ENCODE results near the gene MSL3B.

DNA sequence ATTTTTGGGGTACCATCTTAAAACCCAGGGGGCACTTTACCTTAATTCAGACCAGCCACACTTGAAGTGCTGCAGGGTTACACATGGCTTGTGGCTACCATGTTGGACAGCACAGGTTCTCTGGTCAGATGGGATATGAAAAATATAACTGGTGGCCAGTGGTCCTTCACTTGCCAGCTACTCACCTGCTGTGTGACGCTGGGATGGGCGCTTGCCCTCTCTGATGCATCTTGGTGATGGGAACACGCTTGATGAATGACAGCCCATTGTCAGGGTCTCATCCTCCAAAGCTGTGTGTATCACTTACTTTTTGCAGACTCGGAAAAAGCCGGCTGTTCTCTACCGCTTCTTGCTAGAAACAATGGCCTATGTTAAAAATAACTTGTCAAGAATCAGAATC is 36.3 kb downstream of the MSL3B start:
- TF ChIP-seq, protein P1, sequence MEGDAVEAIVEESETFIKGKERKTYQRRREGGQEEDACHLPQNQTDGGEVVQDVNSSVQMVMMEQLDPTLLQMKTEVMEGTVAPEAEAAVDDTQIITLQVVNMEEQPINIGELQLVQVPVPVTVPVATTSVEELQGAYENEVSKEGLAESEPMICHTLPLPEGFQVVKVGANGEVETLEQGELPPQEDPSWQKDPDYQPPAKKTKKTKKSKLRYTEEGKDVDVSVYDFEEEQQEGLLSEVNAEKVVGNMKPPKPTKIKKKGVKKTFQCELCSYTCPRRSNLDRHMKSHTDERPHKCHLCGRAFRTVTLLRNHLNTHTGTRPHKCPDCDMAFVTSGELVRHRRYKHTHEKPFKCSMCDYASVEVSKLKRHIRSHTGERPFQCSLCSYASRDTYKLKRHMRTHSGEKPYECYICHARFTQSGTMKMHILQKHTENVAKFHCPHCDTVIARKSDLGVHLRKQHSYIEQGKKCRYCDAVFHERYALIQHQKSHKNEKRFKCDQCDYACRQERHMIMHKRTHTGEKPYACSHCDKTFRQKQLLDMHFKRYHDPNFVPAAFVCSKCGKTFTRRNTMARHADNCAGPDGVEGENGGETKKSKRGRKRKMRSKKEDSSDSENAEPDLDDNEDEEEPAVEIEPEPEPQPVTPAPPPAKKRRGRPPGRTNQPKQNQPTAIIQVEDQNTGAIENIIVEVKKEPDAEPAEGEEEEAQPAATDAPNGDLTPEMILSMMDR (IDR thresholded peaks at IDR 0.05) = no peak
- no peak for TF ChIP-seq POLR2A (IDR thresholded peaks at IDR 0.05)

Data from adrenal gland (tissue), 5 donors.